Smooth muscle cell (in vitro differentiated cells): ENCODE data around the gene B3GALT5. TPM values are rescaled to one million over a fixed set of nuclear protein-coding genes. Genes with fewer than 3 reads are reported as not detected.

Experiments used
- DNase-seq: peaks from one replicate; lab custom pipeline; 2025; ENCODE audit not compliant: unreplicated experiment; lab: John Stamatoyannopoulos, UW
- H2AFZ ChIP-seq: fragments of 200-600 bp; sonication (generic); 2 replicates; pipeline ENCODE4 v1.6.0; 2016; ENCODE audit warnings: antibody characterized with exemption, low read depth, mild to moderate bottlenecking
- H3F3A ChIP-seq: fragments of 200-600 bp; sonication (generic); 2 replicates; pipeline ENCODE4 v1.6.0; 2017; ENCODE audit warnings: antibody characterized with exemption, low read depth
- H3K27ac ChIP-seq: fragments of 200-600 bp; sonication (generic); 2 replicates; pipeline ENCODE4 v1.5.1; 2016; ENCODE audit warnings: low read depth, mild to moderate bottlenecking
- H3K27me3 ChIP-seq: fragments of 200-600 bp; sonication (generic); 2 replicates; pipeline ENCODE4 v1.6.1; 2016; ENCODE audit warnings: low read depth, mild to moderate bottlenecking
- H3K36me3 ChIP-seq: fragments of 200-600 bp; sonication (generic); 2 replicates; pipeline ENCODE4 v1.5.1; 2016; ENCODE audit warnings: low read depth
- H3K4me1 ChIP-seq: fragments of 200-600 bp; sonication (generic); 2 replicates; pipeline ENCODE4 v1.5.1; 2016; ENCODE audit warnings: low read depth
- H3K4me2 ChIP-seq: fragments of 200-600 bp; sonication (generic); 2 replicates; pipeline ENCODE4 v1.6.0; 2016; ENCODE audit warnings: mild to moderate bottlenecking
- H3K4me3 ChIP-seq: fragments of 200-600 bp; sonication (generic); 2 replicates; pipeline ENCODE4 v1.5.1; 2016; ENCODE audit warnings: mild to moderate bottlenecking
- H3K79me2 ChIP-seq: fragments of 200-600 bp; sonication (generic); 2 replicates; pipeline ENCODE4 v1.6.0; 2016; ENCODE audit warnings: low read depth, mild to moderate bottlenecking
- H3K9ac ChIP-seq: fragments of 200-600 bp; sonication (generic); 2 replicates; pipeline ENCODE4 v1.6.0; 2016; ENCODE audit warnings: low read depth
- H3K9me3 ChIP-seq: fragments of 200-600 bp; sonication (generic); replicated peaks from 2 replicates; pipeline ENCODE4 v1.5.1; 2016; ENCODE audit warnings: low read depth
- H4K20me1 ChIP-seq: fragments of 200-600 bp; sonication (generic); 2 replicates; pipeline ENCODE4 v1.6.0; 2016; ENCODE audit warnings: low read depth
- CTCF ChIP-seq: fragments of 200-600 bp; sonication (generic); IDR thresholded peaks from 2 replicates; pipeline ENCODE4 v1.5.1; 2017; ENCODE audit warnings: borderline replicate concordance, mild to moderate bottlenecking, antibody characterized with exemption; ENCODE audit not compliant: insufficient read depth, poor library complexity, severe bottlenecking
- WGBS: methylation state at CpG from one replicate; pipeline ENCODE4 v1.1.7; 2016; ENCODE audit warnings: low lambda C conversion rate; 5-methylcytosine and 5-hydroxymethylcytosine counted together
- polyA plus RNA-seq: library from polyadenylated mRNA; unstranded; fragments of >200 nt; fragmentation: Nextera tagmentation; extraction: Ambion mirVana; gene quantifications from 2 replicates; pipeline ENCODE4 v1.2.1, GENCODE V29; 2016
- total RNA-seq: library from RNA; depleted of rRNA; stranded (reverse); fragments of >200 nt; gene quantifications from 2 replicates; pipeline ENCODE4 v1.2.3, GENCODE V29; 2014

The B3GALT5 gene
- total and polyA plus RNA-seq, 2 experiments from 2014 or later = 0.73 to 3.8 TPM

GRCh38 chr21:39650801-39651200 lies 38.1 kb downstream of the B3GALT5 start:
- Histone ChIP-seq H3K36me3 (no peaks in the 10 kb centered on the region), H2AFZ (peak overlapping the region; percentile 13), H3K27me3 (no peaks in the 10 kb centered on the region), H3F3A (no peaks in the 10 kb centered on the region), H3K9me3 (peaks cover 8% of the 10 kb centered on the region), H3K4me3 (no peak overlapping the region), H3K27ac (peak overlapping the region; percentile 60), H3K4me2 (peak overlapping the region; percentile 18), H4K20me1 (no peaks in the 10 kb centered on the region), H3K9ac (no peak overlapping the region), H3K4me1 (no peaks in the 10 kb centered on the region), H3K79me2 (no peaks in the 10 kb centered on the region)
- WGBS = 60% methylated on average over 7 of the region's 7 CpGs
- TF ChIP-seq CTCF = no peak
- DNase-seq = no peak

GRCh38 chr21:39651206-39651605 lies 38.5 kb downstream of the B3GALT5 start:
- no peak overlapping the region for H3K9ac ChIP-seq
- no peaks in the 10 kb centered on the region for H4K20me1 ChIP-seq
- H3K4me3 ChIP-seq = no peak overlapping the region
- H2AFZ ChIP-seq = peak overlapping the region; percentile 13
- WGBS = 61% methylated on average over 3 of the region's 3 CpGs
- H3K9me3 ChIP-seq = peaks cover 8% of the 10 kb centered on the region
- no peak for DNase-seq
- H3K79me2 ChIP-seq = no peaks in the 10 kb centered on the region
- H3K27ac ChIP-seq = peak overlapping the region; percentile 60
- H3K36me3 ChIP-seq = no peaks in the 10 kb centered on the region
- TF ChIP-seq CTCF = no peak
- H3K4me1 ChIP-seq = no peaks in the 10 kb centered on the region
- no peaks in the 10 kb centered on the region for H3F3A ChIP-seq
- peak overlapping the region; percentile 18 for H3K4me2 ChIP-seq
- H3K27me3 ChIP-seq = no peaks in the 10 kb centered on the region

GRCh38 chr21:39654951-39655350 lies 42.2 kb downstream of the B3GALT5 start:
- no peaks in the 10 kb centered on the region for H4K20me1 ChIP-seq
- H3K27ac ChIP-seq = no peak overlapping the region
- DNase-seq = no peak
- H3K9ac ChIP-seq = no peak overlapping the region
- no peak overlapping the region for H3K4me3 ChIP-seq
- no peaks in the 10 kb centered on the region for H3K79me2 ChIP-seq
- no peak overlapping the region for H3K4me2 ChIP-seq
- H3K36me3 ChIP-seq = no peaks in the 10 kb centered on the region
- WGBS = 91% methylated on average over 3 of the region's 3 CpGs
- H3K4me1 ChIP-seq = peaks cover 3% of the 10 kb centered on the region
- peaks cover 6% of the 10 kb centered on the region for H3F3A ChIP-seq
- peaks cover 8% of the 10 kb centered on the region for H3K9me3 ChIP-seq
- H2AFZ ChIP-seq = no peak overlapping the region
- no peaks in the 10 kb centered on the region for H3K27me3 ChIP-seq
- TF ChIP-seq CTCF = no peak

GRCh38 chr21:39655589-39655988 lies 42.8 kb downstream of the B3GALT5 start:
- H3K27ac ChIP-seq = no peak overlapping the region
- H3F3A ChIP-seq = peaks cover 6% of the 10 kb centered on the region
- peaks cover 8% of the 10 kb centered on the region for H3K4me1 ChIP-seq
- H3K4me2 ChIP-seq = no peak overlapping the region
- H3K4me3 ChIP-seq = no peak overlapping the region
- DNase-seq = no peak
- no peaks in the 10 kb centered on the region for H3K36me3 ChIP-seq
- H3K27me3 ChIP-seq = no peaks in the 10 kb centered on the region
- H3K9me3 ChIP-seq = peaks cover 8% of the 10 kb centered on the region
- TF ChIP-seq CTCF = no peak
- no peak overlapping the region for H2AFZ ChIP-seq
- WGBS = 45% methylated on average over 11 of the region's 11 CpGs
- no peaks in the 10 kb centered on the region for H4K20me1 ChIP-seq
- H3K9ac ChIP-seq = no peak overlapping the region
- no peaks in the 10 kb centered on the region for H3K79me2 ChIP-seq
